Activated T-cell treated with anti-CD3 and anti-CD28 coated beads, Interleukin-2, amount 50 U/mL, for 4 hours (primary cell): ENCODE data around the gene RTTN. TPM values are rescaled to one million over a fixed set of nuclear protein-coding genes. Genes with fewer than 3 reads are reported as not detected.

ENCODE experiments used
- ATAC-seq, 2 donors: fragments of 200-7000 bp; cut with Tn5 transposase; one replicate each; pipeline ENCODE4 v1.10.0; 2021
- DNase-seq: peaks from one replicate; pipeline ENCODE4 v3.0.0-alpha.2; 2020
- H3K27me3 Mint-ChIP-seq: one replicate; pipeline ENCODE4 v1.8.0; 2021; ENCODE audit warnings: low read depth, mixed read lengths
- H3K36me3 Mint-ChIP-seq: one replicate; pipeline ENCODE4 v1.8.0; 2022; ENCODE audit warnings: mixed read lengths; ENCODE audit not compliant: insufficient read depth
- H3K4me1 Mint-ChIP-seq: one replicate; pipeline ENCODE4 v1.8.0; 2021; ENCODE audit warnings: low read depth, mixed read lengths
- H3K4me3 Mint-ChIP-seq: one replicate; pipeline ENCODE4 v1.8.0; 2021; ENCODE audit warnings: mild to moderate bottlenecking, moderate library complexity, mixed read lengths
- H3K9me3 Mint-ChIP-seq: one replicate; pipeline ENCODE4 v1.8.0; 2021; ENCODE audit warnings: mixed read lengths
- total RNA-seq, 3 donors: library from RNA; stranded (reverse); gene quantifications; one replicate each; pipeline ENCODE4 v1.2.1, GENCODE V29; 2021

RTTN gene
- total RNA-seq, 3 donors from 2014 or later: 15.1 to 15.6 (median 15.2) TPM

DNA sequence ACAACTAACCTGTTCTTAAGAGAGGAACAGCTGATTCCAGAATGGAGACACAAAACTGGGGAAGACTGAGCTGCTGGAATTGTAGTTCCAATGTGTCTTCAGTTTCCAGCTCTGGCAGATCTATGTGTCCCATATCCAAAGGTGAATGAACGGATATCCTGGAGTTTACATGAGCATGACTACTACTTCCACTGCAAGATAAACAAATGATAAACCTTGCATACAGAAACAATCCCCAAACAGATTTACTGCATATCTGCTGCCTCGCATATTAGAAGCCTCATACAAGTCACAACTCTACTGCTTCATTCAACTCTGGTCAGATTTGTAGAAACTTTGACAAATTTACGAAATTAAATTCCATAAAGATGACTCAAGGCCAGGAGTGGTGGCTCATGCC is 15.0 kb downstream of the RTTN start:
- Mint-ChIP-seq H3K9me3 (no peaks in the 10 kb centered on the region), H3K4me1 (peaks cover 19% of the 10 kb centered on the region), H3K36me3 (peaks cover 42% of the 10 kb centered on the region), H3K4me3 (no peak overlapping the region), H3K27me3 (no peaks in the 10 kb centered on the region)
- DNase-seq (no peak), ATAC-seq (no peak)

DNA sequence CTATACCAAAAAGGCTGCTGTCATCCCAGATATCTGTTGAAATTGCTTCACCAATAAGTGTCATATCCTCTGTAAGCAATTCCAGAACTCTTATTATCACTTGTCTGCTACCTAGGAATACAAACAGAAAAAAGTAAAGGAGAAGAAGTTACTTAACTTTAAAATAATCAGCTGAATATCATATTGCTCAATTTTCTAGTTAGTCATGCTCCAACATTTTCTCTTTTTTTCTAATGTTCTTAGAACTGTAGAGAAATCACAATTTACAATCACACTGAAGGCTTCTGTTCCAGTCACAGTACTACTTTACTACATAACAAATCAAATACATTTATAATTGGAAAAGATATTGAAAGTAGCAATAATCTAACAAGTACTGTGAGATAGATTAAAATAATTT is 17.4 kb downstream of the RTTN start:
- H3K27me3 Mint-ChIP-seq: no peaks in the 10 kb centered on the region
- no peak for ATAC-seq
- H3K4me3 Mint-ChIP-seq: no peak overlapping the region
- H3K36me3 Mint-ChIP-seq: peaks cover 43% of the 10 kb centered on the region
- H3K4me1 Mint-ChIP-seq: peaks cover 5% of the 10 kb centered on the region
- DNase-seq: no peak
- H3K9me3 Mint-ChIP-seq: no peaks in the 10 kb centered on the region

DNA sequence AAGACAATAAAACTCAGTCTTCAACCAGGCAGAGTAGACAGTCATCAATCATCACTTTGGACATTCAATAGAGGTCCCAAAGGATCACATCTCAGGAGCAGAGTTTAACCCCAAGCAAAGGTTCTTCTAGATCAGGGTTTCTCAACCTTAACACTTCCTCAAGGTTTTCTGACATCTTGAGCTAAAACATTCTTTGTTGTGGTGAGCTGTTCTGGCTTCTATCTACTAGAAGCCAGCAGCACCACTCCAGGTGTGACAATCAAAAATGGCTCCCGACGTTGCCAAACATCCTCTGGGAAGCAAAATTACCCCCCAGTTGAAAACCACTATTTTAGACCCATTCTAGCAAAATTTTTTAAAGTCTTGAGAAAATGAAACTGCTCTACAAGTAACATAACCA is 22.0 kb downstream of the RTTN start:
- peaks cover 39% of the 10 kb centered on the region for H3K36me3 Mint-ChIP-seq
- peaks cover 9% of the 10 kb centered on the region for H3K4me1 Mint-ChIP-seq
- no peaks in the 10 kb centered on the region for H3K27me3 Mint-ChIP-seq
- no peaks in the 10 kb centered on the region for H3K9me3 Mint-ChIP-seq
- ATAC-seq (no peak), DNase-seq (no peak)
- no peak overlapping the region for H3K4me3 Mint-ChIP-seq

DNA sequence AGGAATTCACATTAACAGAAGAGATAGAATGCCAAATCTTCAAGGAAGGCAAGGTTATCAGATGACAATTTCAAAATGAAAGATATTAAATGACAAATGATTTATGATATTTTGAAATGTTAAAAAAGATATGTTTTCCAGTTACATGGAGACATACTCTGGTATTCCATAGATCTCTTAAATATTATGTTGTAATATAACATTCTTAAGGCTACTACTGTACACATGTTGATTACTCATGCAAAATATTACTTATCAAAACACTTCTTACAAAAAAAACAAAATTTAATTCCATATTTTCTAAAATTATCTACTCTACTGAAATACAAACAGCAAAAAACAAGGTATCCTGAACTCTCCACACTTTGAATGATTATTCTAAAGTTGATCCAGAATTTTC is 22.9 kb downstream of the RTTN start:
- Mint-ChIP-seq H3K36me3 (peaks cover 36% of the 10 kb centered on the region), H3K27me3 (no peaks in the 10 kb centered on the region), H3K4me1 (peaks cover 9% of the 10 kb centered on the region), H3K9me3 (no peaks in the 10 kb centered on the region), H3K4me3 (no peak overlapping the region)
- DNase-seq (no peak), ATAC-seq (no peak)

DNA sequence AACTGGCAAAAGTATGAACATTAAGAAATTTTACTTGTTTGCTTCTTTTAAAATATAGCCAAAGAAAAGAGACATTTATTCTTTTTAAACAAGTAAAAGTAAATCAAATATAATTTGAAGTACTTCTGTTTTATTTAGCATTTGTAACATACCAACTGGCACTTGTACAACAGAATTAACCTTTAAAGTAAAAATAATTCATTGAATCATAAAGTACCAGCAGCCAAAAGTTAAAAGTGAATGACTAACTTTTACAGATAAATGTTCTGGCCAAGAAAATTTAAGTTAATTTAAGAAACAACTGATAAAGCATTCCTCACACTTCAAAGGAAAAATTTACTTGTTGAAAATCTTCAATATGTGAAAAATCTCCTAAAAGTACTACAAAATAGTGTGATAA is 23.8 kb downstream of the RTTN start:
- H3K9me3 Mint-ChIP-seq: no peaks in the 10 kb centered on the region
- no peak for DNase-seq
- ATAC-seq: no peak
- H3K27me3 Mint-ChIP-seq: no peaks in the 10 kb centered on the region
- peaks cover 9% of the 10 kb centered on the region for H3K4me1 Mint-ChIP-seq
- peaks cover 30% of the 10 kb centered on the region for H3K36me3 Mint-ChIP-seq
- H3K4me3 Mint-ChIP-seq: no peak overlapping the region

DNA sequence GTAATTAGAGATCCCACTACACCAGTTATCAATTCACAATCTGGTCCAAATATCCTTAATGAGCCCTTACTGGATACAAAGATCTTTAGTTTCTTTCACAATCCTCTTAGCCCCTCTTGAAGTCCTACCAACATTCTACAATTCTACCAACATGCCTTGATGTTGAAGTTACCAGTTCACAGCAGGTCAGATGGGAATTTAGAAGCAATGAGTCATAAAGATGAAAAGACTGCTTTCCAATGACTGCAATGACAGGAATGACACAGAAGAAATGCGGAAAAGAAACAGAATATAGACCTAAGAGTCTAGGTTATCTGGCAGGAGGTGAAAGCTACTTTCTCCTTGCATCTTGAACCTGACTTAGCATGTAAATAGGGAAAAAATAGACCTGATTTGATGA is 24.5 kb downstream of the RTTN start:
- no peak for DNase-seq
- Mint-ChIP-seq H3K4me1 (peaks cover 9% of the 10 kb centered on the region), H3K36me3 (peaks cover 25% of the 10 kb centered on the region), H3K9me3 (no peaks in the 10 kb centered on the region), H3K27me3 (no peaks in the 10 kb centered on the region), H3K4me3 (no peak overlapping the region)
- ATAC-seq: no peak

DNA sequence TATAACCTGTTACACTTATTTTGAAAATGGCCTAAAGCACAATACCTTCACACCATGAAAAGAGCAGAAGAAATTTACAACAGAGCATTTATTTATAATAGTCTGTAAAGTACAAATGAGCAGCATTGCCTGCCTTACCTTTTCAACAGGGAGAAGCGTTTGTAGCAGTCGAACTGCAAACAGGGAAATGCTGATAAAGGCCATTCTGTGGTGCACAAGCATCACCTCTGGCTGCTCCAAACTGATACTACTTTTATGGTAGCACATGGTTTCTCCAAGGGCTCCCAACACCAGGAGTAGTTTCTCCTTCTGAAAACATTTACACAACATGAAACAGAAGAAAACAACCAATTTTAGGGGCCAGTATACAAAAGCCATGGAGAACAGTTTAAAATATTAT is 28.9 kb downstream of the RTTN start:
- ATAC-seq (no peak), DNase-seq (no peak)
- Mint-ChIP-seq H3K9me3 (no peaks in the 10 kb centered on the region), H3K4me3 (no peak overlapping the region), H3K4me1 (peaks cover 2% of the 10 kb centered on the region), H3K27me3 (no peaks in the 10 kb centered on the region), H3K36me3 (peaks cover 18% of the 10 kb centered on the region)

DNA sequence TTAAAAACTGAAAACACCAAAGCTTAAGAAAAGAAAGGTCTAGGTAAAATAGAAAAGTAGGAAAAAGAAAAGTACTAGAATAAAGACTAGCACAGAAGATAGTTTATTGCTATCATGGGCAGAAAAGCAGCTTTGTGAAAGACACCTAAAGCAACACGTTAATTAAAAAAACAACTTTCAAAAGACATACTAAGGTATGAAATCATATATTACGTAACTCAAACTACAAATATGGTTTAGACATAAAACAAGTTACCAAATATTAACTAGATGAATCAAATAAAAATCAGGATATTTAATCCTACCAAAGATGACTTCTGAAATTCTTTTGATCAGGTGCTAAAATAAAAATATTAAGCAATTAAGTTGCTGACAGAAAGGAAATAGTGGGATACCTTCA is 30.3 kb downstream of the RTTN start:
- ATAC-seq: no peak
- no peak for DNase-seq
- H3K4me3 Mint-ChIP-seq: no peak overlapping the region
- H3K4me1 Mint-ChIP-seq: no peaks in the 10 kb centered on the region
- H3K27me3 Mint-ChIP-seq: no peaks in the 10 kb centered on the region
- peaks cover 20% of the 10 kb centered on the region for H3K36me3 Mint-ChIP-seq
- H3K9me3 Mint-ChIP-seq: no peaks in the 10 kb centered on the region

DNA sequence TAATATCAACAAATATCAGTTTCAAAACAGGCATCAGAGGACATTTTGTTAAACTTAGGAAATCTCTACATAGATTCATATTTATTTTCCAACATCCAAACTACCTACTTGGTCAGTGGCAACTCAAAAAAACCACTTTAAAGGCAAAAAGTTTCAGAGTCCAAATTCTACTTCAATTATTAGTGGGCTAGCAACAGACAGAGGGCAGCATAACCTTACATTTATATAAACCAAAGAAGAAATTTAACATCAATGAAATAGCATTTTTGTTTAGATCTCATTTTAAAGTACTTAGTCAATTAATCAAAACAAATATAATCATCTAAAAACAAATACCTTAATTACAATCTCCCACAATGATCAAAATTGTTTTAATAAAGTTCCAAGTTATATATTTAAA is 33.3 kb downstream of the RTTN start:
- Mint-ChIP-seq H3K9me3 (no peaks in the 10 kb centered on the region), H3K4me1 (no peaks in the 10 kb centered on the region), H3K4me3 (no peak overlapping the region), H3K36me3 (peaks cover 22% of the 10 kb centered on the region), H3K27me3 (no peaks in the 10 kb centered on the region)
- DNase-seq (no peak), ATAC-seq (no peak)

DNA sequence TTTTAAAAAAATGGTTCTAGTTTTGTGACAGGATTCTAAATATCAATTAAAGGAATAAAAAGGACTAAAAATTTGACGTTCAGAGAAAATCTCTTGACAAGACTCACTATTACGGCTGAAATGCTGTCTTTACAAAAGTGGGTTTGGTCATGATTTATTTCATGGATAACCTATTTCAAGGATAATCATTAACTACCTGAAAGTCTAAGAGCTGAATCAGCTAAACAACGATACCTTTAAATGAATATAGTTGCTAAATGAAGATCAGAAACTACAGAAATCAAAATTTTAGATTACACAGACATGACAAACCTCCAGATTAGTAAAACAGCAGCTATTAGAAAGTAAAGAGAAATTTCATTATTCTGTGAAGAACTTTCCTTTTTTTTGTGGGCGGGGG is 35.7 kb downstream of the RTTN start:
- no peak for DNase-seq
- H3K9me3 Mint-ChIP-seq: no peaks in the 10 kb centered on the region
- peaks cover 25% of the 10 kb centered on the region for H3K36me3 Mint-ChIP-seq
- H3K27me3 Mint-ChIP-seq: no peaks in the 10 kb centered on the region
- no peak overlapping the region for H3K4me3 Mint-ChIP-seq
- H3K4me1 Mint-ChIP-seq: peaks cover 7% of the 10 kb centered on the region
- ATAC-seq: no peak

DNA sequence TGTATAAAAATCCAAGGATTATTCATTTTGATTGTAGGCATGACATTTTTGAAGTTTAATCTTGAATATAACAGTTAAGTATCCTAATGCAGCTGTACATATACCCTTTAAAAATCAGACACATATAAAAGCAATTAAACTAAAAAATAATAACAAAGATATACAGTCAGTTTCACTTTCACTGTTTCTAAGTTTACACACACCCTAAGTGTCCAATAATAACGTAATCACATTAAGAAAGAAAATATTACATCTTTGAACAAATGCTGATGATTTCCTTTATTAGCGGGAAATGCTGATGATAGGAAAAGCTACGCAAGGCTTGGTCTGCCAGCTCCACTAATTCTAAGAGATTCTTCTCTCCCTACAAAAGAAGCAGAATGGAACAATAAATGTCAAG is 38.8 kb downstream of the RTTN start:
- DNase-seq: no peak
- ATAC-seq: no peak
- Mint-ChIP-seq H3K4me1 (peaks cover 7% of the 10 kb centered on the region), H3K27me3 (no peaks in the 10 kb centered on the region), H3K4me3 (no peak overlapping the region), H3K36me3 (peaks cover 38% of the 10 kb centered on the region), H3K9me3 (no peaks in the 10 kb centered on the region)

DNA sequence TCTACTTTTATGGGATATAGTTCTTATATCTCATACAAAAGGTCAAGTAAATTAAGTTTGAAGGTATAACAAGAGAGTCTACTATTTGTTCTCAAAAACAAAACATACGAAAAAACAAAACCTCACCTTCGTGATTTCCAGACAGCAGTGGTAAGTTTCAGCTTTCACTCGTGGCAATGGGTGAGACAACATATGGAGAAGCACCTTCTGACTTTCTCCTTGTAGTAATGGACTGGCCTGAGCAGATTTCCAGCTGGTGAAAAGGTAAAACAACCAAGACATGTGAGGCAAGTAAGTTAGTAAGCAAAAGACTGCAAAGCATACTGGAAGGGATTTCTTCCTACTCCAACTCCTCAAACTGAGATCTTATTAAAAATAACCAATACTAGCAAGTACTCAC is 39.6 kb downstream of the RTTN start:
- H3K4me1 Mint-ChIP-seq: peaks cover 7% of the 10 kb centered on the region
- no peaks in the 10 kb centered on the region for H3K27me3 Mint-ChIP-seq
- no peak for DNase-seq
- peaks cover 3% of the 10 kb centered on the region for H3K9me3 Mint-ChIP-seq
- peaks cover 44% of the 10 kb centered on the region for H3K36me3 Mint-ChIP-seq
- H3K4me3 Mint-ChIP-seq: no peak overlapping the region
- no peak for ATAC-seq

DNA sequence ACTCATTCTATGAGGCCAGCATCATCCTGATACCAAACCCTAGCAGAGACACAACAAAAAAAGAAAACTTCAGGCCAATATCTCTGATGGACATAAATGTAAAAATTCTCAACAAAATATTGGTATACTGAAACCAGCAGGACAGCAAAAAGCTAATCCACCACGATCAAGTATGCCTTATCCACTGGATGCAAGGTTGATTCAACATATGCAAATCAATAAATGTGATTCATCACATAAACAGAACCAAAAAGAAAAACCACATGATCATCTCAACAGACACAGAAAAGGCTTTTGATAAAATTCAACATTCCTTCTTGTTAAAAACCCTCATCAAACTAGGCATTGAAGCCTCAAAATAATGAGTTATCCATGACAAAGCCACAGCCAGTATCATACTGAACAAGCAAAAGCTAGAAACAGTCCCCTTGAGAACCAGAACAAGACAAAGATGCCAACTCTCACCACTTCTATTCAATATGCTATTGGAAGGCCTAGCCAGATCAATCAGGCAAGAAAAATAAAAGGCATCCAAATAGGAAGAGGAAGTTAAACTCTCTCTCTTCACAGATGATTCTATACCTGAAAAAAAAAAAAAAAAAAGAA is 45.3 kb downstream of the RTTN start:
- Mint-ChIP-seq H3K9me3 (peaks cover 3% of the 10 kb centered on the region), H3K4me1 (peaks cover 11% of the 10 kb centered on the region), H3K4me3 (no peak overlapping the region), H3K36me3 (peaks cover 71% of the 10 kb centered on the region), H3K27me3 (no peaks in the 10 kb centered on the region)
- ATAC-seq: no peak
- DNase-seq: no peak

DNA sequence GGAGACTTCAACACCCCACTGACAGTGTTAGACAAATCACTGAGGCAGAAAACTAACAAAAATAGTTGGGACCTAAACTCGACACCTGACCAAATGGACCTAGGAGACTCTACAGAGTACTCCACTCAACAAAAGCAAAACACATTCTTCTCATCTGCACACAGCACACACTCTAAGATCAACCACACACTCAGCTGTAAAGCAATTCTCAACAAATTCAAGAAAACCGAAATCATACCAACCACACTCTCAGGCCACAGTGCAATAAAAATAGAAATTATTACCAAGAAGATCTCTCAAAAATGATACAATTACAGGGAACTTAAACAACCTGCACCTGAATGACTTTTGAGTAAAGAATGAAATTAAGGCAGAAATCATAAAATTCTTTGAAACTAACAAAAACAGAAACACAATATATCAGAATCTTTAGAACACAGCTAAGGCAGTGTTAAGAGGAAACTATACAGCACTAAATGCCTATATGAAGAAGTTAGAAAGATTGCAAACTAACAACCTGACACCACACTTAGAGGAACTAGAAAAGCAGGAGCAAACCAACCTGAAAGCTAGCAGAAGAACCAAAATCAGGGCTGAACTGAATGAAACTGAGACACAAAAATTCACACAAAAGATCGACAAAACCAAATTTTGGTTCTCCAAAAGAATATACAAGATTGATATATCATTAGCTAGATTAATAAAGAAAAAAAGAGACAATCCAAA is 46.3 kb downstream of the RTTN start:
- no peak for ATAC-seq
- Mint-ChIP-seq H3K4me1 (peaks cover 18% of the 10 kb centered on the region), H3K27me3 (no peaks in the 10 kb centered on the region), H3K36me3 (peaks cover 76% of the 10 kb centered on the region), H3K9me3 (peaks cover 3% of the 10 kb centered on the region), H3K4me3 (no peak overlapping the region)
- DNase-seq: no peak

DNA sequence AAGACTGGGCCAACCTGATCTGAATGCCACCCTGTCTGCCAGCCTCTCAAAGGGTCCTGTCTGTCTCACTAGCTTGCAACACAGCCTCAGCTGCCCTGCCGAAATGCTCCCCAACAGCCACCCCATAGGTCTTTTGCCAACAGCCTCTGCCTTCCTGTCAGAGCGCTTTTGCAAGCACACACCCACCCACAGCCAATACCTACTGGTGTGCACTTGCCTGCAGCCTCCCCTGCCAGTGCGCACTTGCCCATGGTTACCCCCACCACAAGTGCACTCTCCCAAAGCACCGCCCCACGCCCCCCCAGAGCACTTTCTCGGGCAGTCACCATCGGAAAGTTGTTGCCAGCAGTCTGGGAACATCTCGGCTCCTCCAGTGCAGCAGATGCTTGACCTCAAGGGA is 48.6 kb downstream of the RTTN start:
- no peaks in the 10 kb centered on the region for H3K27me3 Mint-ChIP-seq
- peaks cover 3% of the 10 kb centered on the region for H3K9me3 Mint-ChIP-seq
- peaks cover 20% of the 10 kb centered on the region for H3K4me1 Mint-ChIP-seq
- DNase-seq (no peak), ATAC-seq (no peak)
- H3K4me3 Mint-ChIP-seq: no peak overlapping the region
- H3K36me3 Mint-ChIP-seq: peaks cover 72% of the 10 kb centered on the region
